ENCODE data around the gene PCDHA13.
"Not testable (repeated sequence)": the region's sequence is repeated elsewhere in the genome, so short reads cannot be mapped to it uniquely, and the experiment has no call there.

Gene PCDHA13, protein sequence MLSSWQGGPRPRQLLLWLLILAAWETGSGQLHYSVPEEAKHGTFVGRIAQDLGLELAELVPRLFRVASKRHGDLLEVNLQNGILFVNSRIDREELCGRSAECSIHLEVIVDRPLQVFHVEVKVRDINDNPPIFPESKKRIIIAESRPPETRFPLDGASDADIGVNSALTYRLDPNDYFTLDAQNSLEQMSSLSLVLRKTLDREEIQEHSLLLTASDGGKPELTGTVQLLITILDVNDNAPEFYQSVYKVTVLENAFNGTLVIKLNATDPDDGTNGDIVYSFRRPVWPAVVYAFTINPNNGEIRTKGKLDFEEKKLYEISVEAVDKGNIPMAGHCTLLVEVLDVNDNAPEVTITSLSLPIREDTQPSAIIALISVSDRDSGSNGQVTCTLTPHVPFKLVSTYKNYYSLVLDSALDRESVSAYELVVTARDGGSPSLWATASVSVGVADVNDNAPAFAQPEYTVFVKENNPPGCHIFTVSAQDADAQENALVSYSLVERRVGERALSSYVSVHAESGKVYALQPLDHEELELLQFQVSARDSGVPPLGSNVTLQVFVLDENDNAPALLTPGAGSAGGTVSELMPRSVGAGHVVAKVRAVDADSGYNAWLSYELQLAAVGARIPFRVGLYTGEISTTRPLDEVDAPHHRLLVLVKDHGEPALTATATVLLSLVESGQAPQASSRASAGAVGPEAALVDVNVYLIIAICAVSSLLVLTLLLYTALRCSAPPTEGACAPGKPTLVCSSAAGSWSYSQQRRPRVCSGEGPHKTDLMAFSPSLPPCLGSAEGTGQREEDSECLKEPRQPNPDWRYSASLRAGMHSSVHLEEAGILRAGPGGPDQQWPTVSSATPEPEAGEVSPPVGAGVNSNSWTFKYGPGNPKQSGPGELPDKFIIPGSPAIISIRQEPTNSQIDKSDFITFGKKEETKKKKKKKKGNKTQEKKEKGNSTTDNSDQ

DNA sequence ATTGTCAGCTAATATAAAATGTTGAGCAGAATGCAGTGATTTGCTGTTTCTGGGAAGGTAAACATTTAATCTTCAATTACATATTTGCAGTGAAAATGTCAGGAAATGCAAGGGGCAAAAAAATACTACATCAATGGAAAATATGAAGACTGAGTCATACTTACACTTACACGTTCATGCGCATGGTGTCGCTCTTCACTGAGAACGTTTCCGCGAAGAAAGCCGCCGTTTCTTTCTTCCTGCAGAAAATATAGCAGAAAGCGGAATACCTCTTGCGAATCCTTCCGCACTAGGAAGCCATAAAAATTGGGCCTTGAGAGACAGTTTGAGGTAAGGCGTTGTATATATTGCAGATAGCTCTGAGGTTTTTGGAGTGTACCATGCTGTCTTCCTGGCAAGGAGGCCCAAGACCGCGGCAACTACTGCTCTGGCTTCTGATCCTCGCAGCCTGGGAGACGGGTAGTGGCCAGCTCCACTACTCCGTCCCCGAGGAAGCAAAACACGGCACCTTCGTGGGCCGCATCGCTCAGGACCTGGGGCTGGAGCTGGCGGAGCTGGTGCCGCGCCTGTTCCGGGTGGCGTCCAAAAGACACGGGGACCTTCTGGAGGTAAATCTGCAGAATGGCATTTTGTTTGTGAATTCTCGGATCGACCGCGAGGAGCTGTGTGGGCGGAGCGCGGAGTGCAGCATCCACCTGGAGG is at the start of gene PCDHA13:
TSS of gene PCDHA13 (plus strand) at position 236 of the 702 bp plus-strand sequence. CDS start at position 381, 145 bp downstream.
- no peak for DNase-seq

DNA sequence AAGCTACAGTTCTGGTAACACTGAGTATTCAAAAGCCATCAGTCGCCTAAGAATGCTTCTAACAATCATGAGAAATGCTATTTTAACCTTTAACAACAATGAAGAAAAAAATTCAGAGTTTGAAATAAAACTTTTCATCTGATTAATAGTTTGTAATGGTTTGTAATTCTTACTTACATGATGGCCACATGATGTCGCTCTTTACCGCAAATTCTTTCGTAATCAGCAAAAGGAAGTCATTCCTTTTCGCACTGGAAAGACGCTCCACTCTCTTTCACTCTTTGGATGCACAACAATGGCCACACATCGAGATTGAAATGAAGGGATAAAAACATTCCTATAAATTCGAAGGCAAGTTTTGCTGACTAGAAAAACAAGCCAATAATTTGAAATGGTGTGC is 47.9 kb upstream of the PCDHA13 start, which contains the start of gene PCDHA7:
TSS of gene PCDHA7 (plus strand) at position 277 of the 400 bp plus-strand sequence. CDS start at position 392, 115 bp downstream.
- no peak for DNase-seq

DNA sequence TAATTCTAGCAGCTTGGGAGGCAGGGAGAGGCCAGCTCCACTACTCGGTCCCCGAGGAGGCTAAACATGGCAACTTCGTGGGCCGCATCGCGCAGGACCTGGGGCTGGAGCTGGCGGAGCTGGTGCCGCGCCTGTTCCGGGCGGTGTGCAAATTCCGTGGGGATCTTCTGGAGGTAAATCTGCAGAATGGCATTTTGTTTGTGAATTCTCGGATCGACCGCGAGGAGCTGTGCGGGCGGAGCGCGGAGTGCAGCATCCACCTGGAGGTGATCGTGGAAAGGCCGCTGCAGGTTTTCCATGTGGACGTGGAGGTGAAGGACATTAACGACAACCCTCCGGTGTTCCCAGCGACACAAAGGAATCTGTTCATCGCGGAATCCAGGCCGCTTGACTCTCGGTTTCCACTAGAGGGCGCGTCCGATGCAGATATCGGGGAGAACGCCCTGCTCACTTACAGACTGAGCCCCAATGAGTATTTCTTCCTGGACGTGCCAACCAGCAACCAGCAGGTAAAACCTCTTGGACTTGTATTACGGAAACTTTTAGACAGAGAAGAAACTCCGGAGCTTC is 47.4 kb upstream of the PCDHA13 start:
- DNase-seq = not testable (repeated sequence)

DNA sequence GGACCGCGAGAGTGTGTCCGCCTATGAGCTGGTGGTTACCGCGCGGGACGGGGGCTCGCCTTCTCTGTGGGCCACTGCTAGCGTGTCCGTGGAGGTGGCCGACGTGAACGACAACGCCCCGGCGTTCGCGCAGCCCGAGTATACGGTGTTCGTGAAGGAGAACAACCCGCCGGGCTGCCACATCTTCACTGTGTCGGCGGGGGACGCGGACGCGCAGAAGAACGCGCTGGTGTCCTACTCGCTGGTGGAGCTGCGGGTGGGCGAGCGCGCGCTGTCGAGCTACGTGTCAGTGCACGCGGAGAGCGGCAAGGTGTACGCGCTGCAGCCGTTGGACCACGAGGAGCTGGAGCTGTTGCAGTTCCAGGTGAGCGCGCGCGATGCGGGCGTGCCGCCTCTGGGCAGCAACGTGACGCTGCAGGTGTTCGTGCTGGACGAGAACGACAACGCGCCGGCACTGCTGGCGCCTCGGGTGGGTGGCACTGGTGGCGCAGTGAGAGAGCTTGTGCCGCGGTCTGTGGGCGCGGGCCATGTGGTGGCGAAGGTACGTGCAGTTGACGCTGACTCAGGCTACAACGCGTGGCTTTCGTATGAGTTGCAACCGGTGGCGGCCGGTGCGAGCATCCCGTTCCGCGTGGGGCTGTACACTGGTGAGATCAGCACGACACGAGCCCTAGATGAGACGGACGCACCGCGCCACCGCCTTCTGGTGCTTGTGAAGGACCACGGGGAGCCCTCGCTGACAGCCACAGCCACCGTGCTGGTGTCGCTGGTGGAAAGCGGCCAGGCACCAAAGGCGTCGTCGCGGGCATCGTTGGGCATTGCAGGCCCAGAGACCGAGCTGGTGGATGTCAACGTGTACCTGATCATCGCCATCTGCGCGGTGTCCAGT is 46.1 kb upstream of the PCDHA13 start:
- DNase-seq = no peak

DNA sequence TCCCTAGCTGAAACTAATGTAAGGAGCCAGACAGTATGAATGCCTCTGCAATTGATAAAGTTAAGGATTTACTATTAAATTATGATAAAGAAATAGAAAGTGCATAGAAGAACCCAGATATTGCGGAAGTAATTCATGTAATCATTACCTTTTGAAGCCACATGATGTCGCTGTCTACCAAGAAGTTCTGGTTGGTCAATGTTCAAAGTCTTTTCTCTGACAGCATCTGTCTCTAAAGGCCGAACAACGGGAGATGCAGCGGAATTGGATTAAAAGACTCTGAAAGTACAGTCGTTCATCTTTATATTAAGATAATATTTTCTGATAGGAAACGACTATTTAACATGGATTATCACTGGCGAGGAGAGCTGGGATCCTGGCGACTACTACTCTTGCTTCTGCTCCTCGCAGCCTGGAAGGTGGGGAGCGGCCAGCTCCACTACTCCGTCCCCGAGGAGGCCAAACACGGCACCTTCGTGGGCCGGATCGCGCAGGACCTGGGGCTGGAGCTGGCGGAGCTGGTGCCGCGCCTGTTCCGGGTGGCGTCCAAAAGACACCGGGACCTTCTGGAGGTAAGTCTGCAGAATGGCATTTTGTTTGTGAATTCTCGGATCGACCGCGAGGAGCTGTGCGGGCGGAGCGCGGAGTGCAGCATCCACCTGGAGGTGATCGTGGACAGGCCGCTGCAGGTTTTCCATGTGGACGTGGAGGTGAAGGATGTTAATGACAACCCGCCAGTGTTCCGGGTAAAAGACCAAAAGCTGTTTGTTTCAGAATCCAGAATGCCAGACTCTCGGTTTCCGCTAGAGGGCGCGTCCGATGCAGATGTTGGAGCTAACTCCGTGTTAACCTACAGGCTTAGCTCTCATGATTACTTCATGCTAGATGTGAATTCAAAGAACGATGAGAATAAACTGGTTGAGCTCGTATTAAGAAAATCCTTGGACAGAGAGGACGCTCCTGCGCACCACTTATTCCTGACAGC is 40.7 kb upstream of the PCDHA13 start, which contains the start of gene PCDHA8:
TSS of gene PCDHA8 (plus strand) at position 210 of the 985 bp plus-strand sequence. CDS start at position 345, 135 bp downstream.
- DNase-seq = peak; percentile 20

DNA sequence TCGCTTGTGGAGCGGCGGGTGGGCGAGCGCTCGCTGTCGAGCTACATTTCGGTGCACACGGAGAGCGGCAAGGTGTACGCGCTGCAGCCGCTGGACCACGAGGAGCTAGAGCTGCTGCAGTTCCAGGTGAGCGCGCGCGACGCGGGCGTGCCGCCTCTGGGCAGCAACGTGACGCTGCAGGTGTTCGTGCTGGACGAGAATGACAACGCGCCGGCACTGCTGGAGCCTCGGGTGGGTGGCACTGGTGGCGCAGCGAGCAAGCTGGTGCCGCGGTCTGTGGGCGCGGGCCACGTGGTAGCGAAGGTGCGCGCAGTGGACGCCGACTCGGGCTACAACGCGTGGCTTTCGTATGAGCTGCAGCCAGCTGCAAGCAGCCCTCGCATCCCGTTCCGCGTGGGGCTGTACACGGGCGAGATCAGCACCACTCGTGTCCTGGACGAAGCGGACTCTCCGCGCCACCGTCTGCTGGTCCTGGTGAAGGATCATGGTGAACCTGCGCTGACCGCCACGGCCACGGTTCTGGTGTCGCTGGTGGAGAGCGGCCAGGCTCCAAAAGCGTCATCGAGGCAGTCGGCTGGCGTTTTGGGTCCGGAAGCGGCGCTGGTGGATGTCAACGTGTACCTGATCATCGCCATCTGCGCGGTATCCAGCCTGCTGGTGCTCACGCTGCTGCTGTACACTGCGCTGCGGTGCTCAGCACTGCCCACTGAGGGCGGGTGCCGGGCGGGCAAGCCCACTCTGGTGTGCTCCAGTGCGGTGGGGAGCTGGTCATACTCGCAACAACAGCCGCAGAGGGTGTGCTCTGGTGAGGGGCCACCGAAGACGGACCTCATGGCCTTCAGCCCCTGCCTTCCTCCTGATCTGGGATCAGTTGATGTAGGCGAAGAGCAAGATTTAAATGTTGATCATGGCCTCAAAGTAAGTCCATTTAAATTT is 38.9 kb upstream of the PCDHA13 start:
- no peak for DNase-seq

DNA sequence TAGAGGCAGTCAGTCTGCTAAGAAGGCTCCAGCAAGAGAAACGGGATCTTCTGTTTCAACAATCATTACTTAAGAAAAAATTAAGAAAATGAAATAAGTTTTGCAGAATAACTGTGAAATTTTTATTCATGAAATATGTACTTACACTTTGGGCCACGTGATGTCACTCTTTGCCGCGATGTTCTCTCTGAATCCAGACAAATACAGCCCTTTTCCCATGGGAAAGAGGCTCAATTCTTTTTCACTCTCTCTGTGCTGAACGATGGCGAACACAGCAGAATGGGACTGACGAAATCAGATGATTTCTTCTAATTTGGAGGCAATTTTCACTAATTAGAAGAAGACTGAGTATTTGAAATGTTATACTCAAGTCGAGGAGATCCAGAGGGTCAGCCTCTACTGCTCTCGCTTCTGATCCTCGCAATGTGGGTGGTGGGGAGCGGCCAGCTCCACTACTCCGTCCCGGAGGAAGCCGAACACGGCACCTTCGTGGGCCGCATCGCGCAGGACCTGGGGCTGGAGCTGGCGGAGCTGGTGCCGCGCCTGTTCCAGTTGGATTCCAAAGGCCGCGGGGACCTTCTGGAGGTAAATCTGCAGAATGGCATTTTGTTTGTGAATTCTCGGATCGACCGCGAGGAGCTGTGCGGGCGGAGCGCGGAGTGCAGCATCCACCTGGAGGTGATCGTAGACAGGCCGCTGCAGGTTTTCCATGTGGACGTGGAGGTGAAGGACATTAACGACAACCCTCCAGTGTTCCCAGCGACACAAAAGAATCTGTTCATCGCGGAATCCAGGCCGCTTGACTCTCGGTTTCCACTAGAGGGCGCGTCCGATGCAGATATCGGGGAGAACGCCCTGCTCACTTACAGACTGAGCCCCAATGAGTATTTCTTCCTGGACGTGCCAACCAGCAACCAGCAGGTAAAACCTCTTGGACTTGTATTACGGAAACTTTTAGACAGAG is 33.5 kb upstream of the PCDHA13 start, which contains the start of gene PCDHA9:
TSS of gene PCDHA9 (plus strand) at position 244 of the 964 bp plus-strand sequence. CDS start at position 358, 114 bp downstream.
- DNase-seq = not testable (repeated sequence)

DNA sequence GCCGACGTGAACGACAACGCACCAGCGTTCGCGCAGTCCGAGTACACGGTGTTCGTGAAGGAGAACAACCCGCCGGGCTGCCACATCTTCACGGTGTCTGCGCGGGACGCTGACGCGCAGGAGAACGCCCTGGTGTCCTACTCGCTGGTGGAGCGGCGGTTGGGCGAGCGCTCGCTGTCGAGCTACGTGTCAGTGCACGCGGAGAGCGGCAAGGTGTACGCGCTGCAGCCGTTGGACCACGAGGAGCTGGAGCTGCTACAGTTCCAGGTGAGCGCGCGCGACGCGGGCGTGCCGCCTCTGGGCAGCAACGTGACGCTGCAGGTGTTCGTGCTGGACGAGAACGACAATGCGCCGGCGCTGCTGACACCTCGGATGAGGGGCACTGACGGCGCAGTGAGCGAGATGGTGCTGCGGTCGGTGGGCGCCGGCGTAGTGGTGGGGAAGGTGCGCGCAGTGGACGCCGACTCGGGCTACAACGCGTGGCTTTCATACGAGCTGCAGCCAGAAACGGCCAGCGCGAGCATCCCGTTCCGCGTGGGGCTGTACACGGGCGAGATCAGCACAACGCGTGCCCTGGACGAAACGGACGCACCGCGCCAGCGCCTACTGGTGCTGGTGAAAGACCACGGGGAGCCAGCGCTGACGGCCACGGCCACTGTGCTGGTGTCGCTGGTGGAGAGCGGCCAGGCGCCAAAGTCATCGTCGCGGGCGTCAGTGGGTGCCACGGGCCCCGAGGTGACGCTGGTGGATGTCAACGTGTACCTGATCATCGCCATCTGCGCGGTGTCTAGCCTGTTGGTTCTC is 31.9 kb upstream of the PCDHA13 start:
- not testable (repeated sequence) for DNase-seq

DNA sequence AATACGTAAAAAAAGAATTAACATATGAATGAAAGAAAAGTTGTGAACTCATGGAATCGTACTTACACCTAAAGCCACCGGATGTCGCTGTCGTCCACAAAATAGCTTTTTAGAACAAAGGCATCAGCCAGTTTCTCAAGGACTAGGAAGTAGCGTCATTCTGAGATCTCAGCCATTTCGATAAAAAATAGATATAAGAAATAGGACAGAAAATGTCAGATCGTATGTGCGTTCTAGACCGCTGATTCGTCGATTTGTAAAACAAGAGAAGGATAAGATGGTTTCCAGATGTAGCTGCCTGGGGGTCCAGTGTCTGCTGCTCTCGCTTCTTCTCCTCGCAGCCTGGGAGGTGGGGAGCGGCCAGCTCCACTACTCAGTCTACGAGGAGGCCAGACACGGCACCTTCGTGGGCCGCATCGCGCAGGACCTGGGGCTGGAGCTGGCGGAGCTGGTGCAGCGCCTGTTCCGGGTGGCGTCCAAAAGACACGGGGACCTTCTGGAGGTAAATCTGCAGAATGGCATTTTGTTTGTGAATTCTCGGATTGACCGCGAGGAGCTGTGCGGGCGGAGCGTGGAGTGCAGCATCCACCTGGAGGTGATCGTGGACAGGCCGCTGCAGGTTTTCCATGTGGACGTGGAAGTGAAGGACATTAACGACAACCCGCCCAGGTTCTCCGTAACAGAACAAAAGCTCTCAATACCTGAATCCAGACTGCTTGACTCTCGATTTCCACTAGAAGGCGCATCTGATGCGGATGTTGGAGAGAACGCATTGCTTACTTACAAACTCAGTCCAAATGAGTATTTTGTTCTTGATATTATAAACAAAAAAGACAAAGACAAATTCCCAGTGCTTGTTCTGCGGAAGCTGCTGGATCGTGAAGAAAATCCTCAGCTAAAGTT is 25.9 kb upstream of the PCDHA13 start, which contains the start of gene PCDHA10:
TSS of gene PCDHA10 (plus strand) at position 126 of the 903 bp plus-strand sequence. CDS start at position 278, 152 bp downstream.
- DNase-seq = peak; percentile 58

DNA sequence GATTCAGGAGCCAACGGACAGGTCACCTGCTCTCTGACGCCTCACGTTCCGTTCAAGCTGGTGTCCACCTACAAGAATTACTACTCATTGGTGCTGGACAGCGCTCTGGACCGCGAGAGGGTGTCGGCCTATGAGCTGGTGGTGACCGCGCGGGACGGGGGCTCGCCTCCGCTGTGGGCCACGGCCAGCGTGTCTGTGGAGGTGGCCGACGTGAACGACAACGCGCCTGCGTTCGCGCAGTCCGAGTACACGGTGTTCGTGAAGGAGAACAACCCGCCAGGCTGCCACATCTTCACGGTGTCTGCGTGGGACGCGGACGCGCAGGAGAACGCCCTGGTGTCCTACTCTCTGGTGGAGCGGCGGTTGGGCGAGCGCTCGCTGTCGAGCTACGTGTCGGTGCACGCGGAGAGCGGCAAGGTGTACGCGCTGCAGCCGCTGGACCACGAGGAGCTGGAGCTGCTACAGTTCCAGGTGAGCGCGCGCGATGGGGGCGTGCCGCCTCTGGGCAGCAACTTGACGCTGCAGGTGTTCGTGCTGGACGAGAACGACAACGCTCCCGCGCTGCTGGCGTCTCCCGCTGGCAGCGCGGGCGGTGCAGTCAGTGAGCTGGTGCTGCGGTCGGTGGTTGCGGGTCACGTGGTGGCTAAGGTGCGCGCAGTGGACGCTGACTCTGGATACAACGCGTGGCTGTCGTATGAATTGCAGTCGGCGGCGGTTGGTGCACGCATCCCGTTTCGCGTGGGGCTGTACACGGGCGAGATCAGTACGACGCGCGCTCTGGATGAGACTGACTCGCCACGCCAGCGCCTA is 24.5 kb upstream of the PCDHA13 start:
- DNase-seq = no peak

DNA sequence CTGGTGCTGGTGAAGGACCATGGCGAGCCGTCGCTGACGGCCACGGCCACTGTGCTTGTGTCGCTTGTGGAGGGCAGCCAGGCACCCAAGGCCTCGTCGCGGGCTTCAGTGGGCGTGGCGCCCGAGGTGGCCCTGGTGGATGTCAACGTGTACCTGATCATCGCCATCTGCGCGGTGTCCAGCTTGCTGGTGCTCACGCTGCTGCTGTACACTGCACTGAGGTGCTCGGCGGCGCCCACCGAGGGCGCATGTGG is 24.0 kb upstream of the PCDHA13 start:
- DNase-seq = no peak

DNA sequence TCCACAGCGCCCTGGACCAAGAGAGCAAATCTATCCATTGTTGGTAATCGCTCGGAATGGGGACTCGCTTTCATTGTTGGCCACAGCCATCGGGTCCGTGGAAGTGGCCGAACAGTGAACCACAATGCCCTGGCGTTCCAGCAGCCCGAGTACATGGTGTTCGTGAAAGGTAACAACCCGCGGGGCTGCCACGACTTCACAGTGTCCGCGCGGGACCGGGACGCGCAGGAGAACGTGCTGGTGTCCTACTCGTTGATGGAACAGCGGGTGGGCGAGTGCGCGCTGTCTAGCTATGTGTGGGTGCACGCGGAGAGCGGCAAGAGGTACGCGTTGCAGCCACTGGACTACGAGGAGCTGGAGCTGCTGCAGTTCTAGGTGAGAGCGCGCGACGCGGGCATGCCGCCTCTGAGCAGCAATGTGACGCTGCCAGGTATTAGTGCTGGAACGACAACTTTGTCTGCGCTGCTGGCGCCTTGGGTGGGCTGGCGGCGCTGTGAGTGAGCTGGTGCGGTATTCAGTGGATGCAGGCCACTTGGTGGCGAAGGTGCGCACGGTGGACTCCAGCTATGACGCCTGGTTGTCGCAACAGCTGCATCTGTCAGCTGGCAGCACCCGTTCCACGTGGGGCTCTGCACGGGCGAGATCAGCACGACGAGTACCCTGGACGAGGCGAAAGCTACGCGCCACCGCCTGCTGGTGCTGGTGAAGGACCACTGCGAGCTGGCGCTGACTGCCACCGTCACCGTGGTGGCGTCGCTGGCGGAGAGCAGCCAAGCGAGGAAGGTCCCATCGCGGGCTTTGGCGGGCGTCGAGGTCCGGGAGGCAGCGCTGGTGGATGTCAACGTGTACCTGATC is 19.3 kb upstream of the PCDHA13 start:
- DNase-seq = no peak

DNA sequence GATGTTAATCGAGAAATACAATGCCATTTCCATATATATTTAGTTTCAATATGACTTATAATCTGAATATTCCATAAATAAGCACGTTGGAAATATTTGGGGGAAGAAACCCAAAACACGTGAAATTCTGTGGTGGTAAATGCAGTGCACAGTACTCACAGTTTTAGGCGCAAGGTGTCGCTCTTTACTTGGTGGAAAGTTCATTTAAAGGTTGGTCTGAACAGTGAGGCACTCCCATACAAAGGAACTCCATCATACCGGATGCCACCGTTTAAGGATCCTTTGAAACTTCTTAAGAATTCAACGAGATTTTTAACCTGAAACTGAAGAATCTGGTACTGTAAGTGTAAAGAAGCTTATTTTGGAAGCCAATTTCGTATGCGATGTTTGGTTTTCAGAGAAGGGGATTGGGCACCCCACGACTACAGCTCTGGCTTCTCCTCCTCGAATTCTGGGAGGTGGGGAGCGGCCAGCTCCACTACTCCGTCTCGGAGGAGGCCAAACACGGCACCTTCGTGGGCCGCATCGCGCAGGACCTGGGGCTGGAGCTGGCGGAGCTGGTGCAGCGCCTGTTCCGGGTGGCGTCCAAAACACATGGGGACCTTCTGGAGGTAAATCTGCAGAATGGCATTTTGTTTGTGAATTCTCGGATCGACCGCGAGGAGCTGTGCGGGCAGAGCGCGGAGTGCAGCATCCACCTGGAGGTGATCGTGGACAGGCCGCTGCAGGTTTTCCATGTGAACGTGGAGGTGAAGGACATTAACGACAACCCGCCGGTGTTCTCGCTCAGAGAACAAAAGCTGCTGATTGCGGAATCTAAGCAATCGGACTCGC is 13.0 kb upstream of the PCDHA13 start, which contains the start of gene PCDHA11:
TSS of gene PCDHA11 (plus strand) at position 237 of the 834 bp plus-strand sequence. CDS start at position 384, 147 bp downstream.
- DNase-seq = no peak

Measured in NCI-H69 (cell line).